Neural progenitor cell (in vitro differentiated cells): Measurements from ENCODE around the gene PTPRG.

ENCODE experiments used
- EZH2 ChIP-seq: fragments of 200-600 bp; sonication (generic); IDR thresholded peaks from 2 replicates; pipeline ENCODE4 v1.6.1; 2017; ENCODE audit warnings: antibody characterized with exemption, mild to moderate bottlenecking, moderate library complexity
- EZH2phosphoT487 ChIP-seq: fragments of 200-600 bp; sonication (generic); IDR thresholded peaks from 2 replicates; pipeline ENCODE4 v1.6.1; 2017; ENCODE audit warnings: antibody characterized with exemption
- TF ChIP-seq, protein P1 (sequence below): fragments of 200-600 bp; sonication (generic); IDR thresholded peaks from 2 replicates; pipeline ENCODE4 v1.5.1; 2017; ENCODE audit warnings: antibody characterized with exemption, mild to moderate bottlenecking

- TF ChIP-seq, protein P1, sequence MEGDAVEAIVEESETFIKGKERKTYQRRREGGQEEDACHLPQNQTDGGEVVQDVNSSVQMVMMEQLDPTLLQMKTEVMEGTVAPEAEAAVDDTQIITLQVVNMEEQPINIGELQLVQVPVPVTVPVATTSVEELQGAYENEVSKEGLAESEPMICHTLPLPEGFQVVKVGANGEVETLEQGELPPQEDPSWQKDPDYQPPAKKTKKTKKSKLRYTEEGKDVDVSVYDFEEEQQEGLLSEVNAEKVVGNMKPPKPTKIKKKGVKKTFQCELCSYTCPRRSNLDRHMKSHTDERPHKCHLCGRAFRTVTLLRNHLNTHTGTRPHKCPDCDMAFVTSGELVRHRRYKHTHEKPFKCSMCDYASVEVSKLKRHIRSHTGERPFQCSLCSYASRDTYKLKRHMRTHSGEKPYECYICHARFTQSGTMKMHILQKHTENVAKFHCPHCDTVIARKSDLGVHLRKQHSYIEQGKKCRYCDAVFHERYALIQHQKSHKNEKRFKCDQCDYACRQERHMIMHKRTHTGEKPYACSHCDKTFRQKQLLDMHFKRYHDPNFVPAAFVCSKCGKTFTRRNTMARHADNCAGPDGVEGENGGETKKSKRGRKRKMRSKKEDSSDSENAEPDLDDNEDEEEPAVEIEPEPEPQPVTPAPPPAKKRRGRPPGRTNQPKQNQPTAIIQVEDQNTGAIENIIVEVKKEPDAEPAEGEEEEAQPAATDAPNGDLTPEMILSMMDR = no peak
- no peak for TF ChIP-seq EZH2phosphoT487
- TF ChIP-seq EZH2 = no peak
Measured at GRCh38 chr3:61664105-61664482, 102.7 kb downstream of the PTPRG start.
